ENCODE data around the gene MTCH2.

DNA sequence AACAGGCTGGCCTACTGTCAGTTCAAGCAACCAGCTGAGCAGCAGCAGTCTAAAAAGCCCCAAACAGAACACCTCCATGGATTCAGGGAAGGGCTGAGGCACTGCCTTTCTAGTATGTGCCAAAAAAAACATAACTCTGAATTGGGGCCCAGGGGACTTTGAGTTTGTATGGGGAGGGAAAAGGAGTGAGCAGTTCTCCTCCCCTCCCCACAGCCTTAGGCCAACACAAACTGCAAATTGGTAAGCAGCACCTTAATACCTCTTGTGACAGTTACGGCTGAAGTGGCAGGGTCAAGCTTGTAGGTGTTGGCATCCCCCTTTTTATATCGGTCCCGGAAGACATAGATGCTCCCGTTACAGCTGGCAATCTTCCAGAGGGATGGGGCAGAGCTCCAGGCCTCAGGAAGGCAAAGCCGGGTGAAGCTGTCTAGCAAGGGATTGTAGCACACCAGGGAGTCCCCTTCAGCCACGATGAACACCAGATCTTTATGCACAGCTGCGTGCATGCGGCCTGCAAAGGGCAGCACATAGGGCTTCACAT is 69.6 kb downstream of the MTCH2 start:
- no peak for TF ChIP-seq POLR2A (IDR thresholded peaks at IDR 0.05; ENCODE audit: low read depth)
- TF ChIP-seq, protein P1, sequence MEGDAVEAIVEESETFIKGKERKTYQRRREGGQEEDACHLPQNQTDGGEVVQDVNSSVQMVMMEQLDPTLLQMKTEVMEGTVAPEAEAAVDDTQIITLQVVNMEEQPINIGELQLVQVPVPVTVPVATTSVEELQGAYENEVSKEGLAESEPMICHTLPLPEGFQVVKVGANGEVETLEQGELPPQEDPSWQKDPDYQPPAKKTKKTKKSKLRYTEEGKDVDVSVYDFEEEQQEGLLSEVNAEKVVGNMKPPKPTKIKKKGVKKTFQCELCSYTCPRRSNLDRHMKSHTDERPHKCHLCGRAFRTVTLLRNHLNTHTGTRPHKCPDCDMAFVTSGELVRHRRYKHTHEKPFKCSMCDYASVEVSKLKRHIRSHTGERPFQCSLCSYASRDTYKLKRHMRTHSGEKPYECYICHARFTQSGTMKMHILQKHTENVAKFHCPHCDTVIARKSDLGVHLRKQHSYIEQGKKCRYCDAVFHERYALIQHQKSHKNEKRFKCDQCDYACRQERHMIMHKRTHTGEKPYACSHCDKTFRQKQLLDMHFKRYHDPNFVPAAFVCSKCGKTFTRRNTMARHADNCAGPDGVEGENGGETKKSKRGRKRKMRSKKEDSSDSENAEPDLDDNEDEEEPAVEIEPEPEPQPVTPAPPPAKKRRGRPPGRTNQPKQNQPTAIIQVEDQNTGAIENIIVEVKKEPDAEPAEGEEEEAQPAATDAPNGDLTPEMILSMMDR (IDR thresholded peaks at IDR 0.05) = no peak

All from esophagus muscularis mucosa (tissue), 3 donors.